Spleen (tissue), 11 donors: ENCODE measurements around the gene PIR. TPM values are rescaled to one million over a fixed set of nuclear protein-coding genes. Genes with fewer than 3 reads are reported as not detected.
A peak's percentile ranks its signal among the peaks of the same experiment; 100 is the strongest.

Experiments used
- DNase-seq: peaks from one replicate; pipeline ENCODE4 v3.0.0-alpha.2; 2020
- H3K27ac ChIP-seq, 8 donors: fragments of 200-600 bp; sonication (generic) in 7 of 8; 1 replicate in 4 of 8; 2 replicates in 4 of 8; pipeline versions ENCODE4 v1.5.0 to v1.8.0; 2016 to 2021; ENCODE audit warnings: inconsistent platforms in 4 of 8, mild to moderate bottlenecking in 4 of 8, moderate library complexity in 1 of 8
- H3K27me3 ChIP-seq, 7 donors: fragments of 200-600 bp; sonication (generic) in 6 of 7; replicated peaks in 1 of 7; 1 replicate in 4 of 7; 2 replicates in 3 of 7; pipeline versions ENCODE4 v1.5.0 to v1.8.0; 2016 to 2021; ENCODE audit warnings: inconsistent platforms in 3 of 7, mild to moderate bottlenecking in 1 of 7
- H3K36me3 ChIP-seq, 6 donors: fragments of 200-600 bp; sonication (generic) in 5 of 6; 1 replicate in 4 of 6; 2 replicates in 2 of 6; pipeline versions ENCODE4 v1.5.0 to v1.8.0; 2016 to 2021; ENCODE audit warnings: inconsistent platforms in 2 of 6
- H3K4me1 ChIP-seq, 6 donors: fragments of 200-600 bp; sonication (generic) in 5 of 6; 1 replicate in 3 of 6; 2 replicates in 3 of 6; pipeline versions ENCODE4 v1.5.0 to v1.8.0; 2016 to 2021; ENCODE audit warnings: inconsistent platforms in 3 of 6
- H3K4me3 ChIP-seq, 8 donors: fragments of 200-600 bp; sonication (generic) in 7 of 8; 1 replicate in 4 of 8; 2 replicates in 4 of 8; pipeline versions ENCODE4 v1.5.0 to v1.8.0; 2016 to 2021; ENCODE audit warnings: inconsistent platforms in 4 of 8, mild to moderate bottlenecking in 4 of 8, moderate library complexity in 2 of 8
- H3K9me3 ChIP-seq, 8 donors: fragments of 200-600 bp; sonication (generic) in 7 of 8; 1 replicate in 4 of 8; 2 replicates in 4 of 8; pipeline versions ENCODE4 v1.5.0 to v1.8.0; 2016 to 2021; ENCODE audit warnings: inconsistent platforms in 4 of 8
- POLR2A ChIP-seq, 3 donors: fragments of 450-650 bp; IDR thresholded peaks; one replicate each; pipeline ENCODE4 v1.5.1; 2017; ENCODE audit warnings: antibody characterized with exemption in 3 of 3, mild to moderate bottlenecking in 1 of 3
- POLR2AphosphoS5 ChIP-seq, 3 donors: sonication (generic); formaldehyde crosslinking; IDR thresholded peaks; one replicate each; pipeline ENCODE4 v1.5.1; 2017; ENCODE audit warnings: antibody characterized with exemption in 3 of 3
- WGBS, 5 donors: extraction: QIAGEN DNeasy Blood & Tissue Kit in 3 of 5; methylation state at CpG; one replicate each; pipeline versions ENCODE4 v1.1.5 to v1.1.7; 2013 to 2018; 5-methylcytosine and 5-hydroxymethylcytosine counted together
- intact Hi-C: fragments of 100-400 bp; cut with DNase I; formaldehyde crosslinking; loops from one replicate; pipeline ENCODE4 v1.15.0; 2023; ENCODE audit warnings: low total_unique reads
- polyA plus RNA-seq, 3 donors: library from polyadenylated mRNA; stranded (reverse); fragments of 200-250 nt; gene quantifications; one replicate each; pipeline ENCODE4 v1.2.1, GENCODE V29; 2013
- total RNA-seq, 7 donors: library from RNA; depleted of rRNA in 3 of 7; stranded (reverse); fragments of >200 nt in 3 of 7; fragmentation: NEBNext Ultra II Directional in 4 of 7; extraction: Animal tissue kit (Norgen Biotek cat#: 25700) in 4 of 7; gene quantifications; one replicate each; pipeline versions ENCODE4 v1.1.0 to v1.2.1, GENCODE V29; 2016 to 2021
- TF ChIP-seq, protein P1 (sequence below), 11 experiments: fragments of 200-600 bp in 7 of 11; fragments of 450-650 bp in 4 of 11; sonication (generic) in 4 of 11; IDR thresholded peaks in 8 of 11; conservative IDR thresholded peaks in 3 of 11; 1 replicate in 7 of 11; 2 replicates in 4 of 11; pipeline versions ENCODE4 v1.4.0 to v1.8.0; 2016 to 2021; ENCODE audit warnings: antibody characterized with exemption in 11 of 11, inconsistent platforms in 4 of 11, mild to moderate bottlenecking in 1 of 11
- donor health status: healthy with polysubstance abuse.
- donor health status: DM: no; HTN: no; CAD: no; lungs with moderate emphysema.
- donor health status: DM: no; HTN: no; CAD: no.
- donor health status: Bipolar disorder and iron deficiency.
- donor health status: healthy.
- donor health status: DM: no; HTN: no; CAD: no.
- donor health status: DM: yes; HTN: yes; CAD: no.

The PIR gene
- total and polyA plus RNA-seq, 10 donors: 12.4 to 30.8 (median 24.2) TPM

DNA sequence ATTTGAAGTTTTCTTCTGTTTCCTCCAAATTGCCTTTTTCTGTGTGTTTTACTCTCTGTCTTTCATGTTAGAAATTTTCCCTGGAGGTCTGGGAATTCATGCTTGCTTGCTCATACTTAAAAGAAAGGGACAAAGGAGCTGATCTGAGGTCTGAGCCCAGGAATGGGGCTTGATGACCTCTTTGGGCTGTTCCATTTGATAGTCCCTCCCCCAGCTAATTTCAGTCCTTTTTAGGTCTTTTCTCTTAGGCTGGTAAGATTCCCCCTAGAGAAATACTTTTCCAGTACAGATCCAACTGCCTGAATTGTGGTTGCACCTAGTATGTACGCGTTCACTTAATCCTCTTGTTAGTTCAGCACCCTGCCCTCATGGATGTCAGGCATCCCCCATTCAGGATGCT is 152.3 kb downstream of the PIR start:
- Histone ChIP-seq H3K27ac (no peak overlapping the region), H3K27me3 (peaks cover 0 to 25% (median 0%) of the 10 kb centered on the region in 7 donors), H3K9me3 (no peaks in the 10 kb centered on the region), H3K4me1 (peaks cover 0 to 6% (median 0%) of the 10 kb centered on the region in 6 donors), H3K36me3 (no peaks in the 10 kb centered on the region), H3K4me3 (no peak overlapping the region)
- TF ChIP-seq, protein P1, sequence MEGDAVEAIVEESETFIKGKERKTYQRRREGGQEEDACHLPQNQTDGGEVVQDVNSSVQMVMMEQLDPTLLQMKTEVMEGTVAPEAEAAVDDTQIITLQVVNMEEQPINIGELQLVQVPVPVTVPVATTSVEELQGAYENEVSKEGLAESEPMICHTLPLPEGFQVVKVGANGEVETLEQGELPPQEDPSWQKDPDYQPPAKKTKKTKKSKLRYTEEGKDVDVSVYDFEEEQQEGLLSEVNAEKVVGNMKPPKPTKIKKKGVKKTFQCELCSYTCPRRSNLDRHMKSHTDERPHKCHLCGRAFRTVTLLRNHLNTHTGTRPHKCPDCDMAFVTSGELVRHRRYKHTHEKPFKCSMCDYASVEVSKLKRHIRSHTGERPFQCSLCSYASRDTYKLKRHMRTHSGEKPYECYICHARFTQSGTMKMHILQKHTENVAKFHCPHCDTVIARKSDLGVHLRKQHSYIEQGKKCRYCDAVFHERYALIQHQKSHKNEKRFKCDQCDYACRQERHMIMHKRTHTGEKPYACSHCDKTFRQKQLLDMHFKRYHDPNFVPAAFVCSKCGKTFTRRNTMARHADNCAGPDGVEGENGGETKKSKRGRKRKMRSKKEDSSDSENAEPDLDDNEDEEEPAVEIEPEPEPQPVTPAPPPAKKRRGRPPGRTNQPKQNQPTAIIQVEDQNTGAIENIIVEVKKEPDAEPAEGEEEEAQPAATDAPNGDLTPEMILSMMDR (IDR thresholded peaks at IDR 0.05 in 8 of 11, conservative IDR thresholded peaks at IDR 0.05 in 3 of 11): no peak
- no peak for TF ChIP-seq POLR2A (IDR thresholded peaks at IDR 0.05)
- DNase-seq: no peak
- intact Hi-C loops: no loop called here
- 85 to 94% (median 93%) methylated on average over 2 of the region's 2 CpGs for WGBS, 5 donors

DNA sequence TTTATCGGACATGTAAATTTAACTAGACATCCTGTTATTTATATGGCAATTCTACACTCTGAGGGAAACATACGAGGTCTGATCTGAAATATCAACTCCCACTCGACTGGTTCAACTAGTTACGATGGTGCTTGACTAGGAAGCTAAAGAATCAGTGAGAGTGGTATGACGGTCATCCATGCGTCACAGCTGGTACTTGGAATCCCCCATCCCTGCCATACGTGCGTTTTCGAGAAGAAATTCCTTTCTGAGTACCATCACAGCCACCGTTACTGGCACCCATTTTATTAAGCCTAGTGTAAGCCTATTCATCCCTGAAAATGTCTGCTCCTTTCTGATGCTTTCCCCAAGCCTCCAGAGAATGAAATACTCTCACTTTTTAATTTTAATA is 157.1 kb downstream of the PIR start:
- H3K9me3 ChIP-seq: no peaks in the 10 kb centered on the region
- H3K4me1 ChIP-seq: peaks cover 0 to 29% (median 7%) of the 10 kb centered on the region in 6 donors
- H3K4me3 ChIP-seq: peak overlapping the region; percentile 14 to 78 (median 55)
- WGBS, 5 donors: 0 to 52% (median 0%) methylated on average over 5 to 10 of the region's 10 CpGs
- H3K27ac ChIP-seq: peak overlapping the region in 7 of 8 donors; percentile 32 to 91 (median 88)
- TF ChIP-seq, protein P1 (IDR thresholded peaks at IDR 0.05 in 8 of 11, conservative IDR thresholded peaks at IDR 0.05 in 3 of 11): no peak
- no peak for TF ChIP-seq POLR2AphosphoS5 (IDR thresholded peaks at IDR 0.05)
- TF ChIP-seq POLR2A (IDR thresholded peaks at IDR 0.05): no peak
- intact Hi-C loops: no loop called here
- H3K27me3 ChIP-seq: peaks cover 0 to 12% (median 0%) of the 10 kb centered on the region in 7 donors
- DNase-seq: no peak
- H3K36me3 ChIP-seq: peaks cover 0 to 9% (median 5%) of the 10 kb centered on the region in 6 donors

DNA sequence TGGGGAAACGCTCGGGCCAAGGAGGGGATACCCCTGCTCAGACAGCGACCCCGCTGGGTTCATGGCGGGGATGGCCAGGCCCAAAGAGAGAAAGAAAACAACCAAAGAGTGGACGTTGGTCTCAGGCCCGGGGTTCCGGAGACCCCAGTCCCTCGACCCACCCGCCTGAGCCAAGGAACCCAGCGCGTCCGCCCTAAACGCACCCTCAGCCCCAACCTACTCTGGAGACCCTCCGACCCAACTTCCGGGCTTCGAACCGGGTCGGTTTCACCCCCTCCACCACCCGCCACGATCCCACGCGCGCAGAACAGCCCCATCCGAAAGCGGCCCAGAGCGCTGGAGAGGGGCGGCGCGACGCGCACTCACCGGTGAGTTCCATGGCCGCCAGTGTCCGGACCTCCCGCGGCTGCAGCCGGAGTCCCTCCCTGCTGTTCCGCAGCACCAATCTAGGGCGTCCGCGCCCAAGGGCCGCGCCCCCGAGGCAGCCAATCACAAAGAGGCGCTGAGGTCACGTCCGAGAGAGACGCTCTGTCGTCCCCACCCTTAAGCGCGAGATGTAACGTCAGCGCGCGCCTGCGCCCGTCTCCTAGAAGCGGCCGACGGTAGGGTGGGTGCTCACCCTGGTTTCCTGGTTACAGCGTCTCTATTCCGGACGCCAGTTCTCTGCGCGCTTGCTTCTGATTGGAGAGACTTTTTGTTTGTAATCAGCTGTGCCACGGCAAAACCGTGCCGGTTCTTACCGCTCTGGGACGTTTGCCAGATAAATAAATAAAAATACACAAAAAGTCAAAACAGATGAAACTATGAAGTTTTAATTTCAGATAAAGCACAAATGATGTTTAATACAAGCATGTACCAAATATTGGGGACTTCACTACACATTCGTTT is 157.8 kb downstream of the PIR start, which contains the start of gene PIGA:
Gene PIGA, minus strand, starts transcription at position 389 of the 888 bp plus-strand sequence. CDS start 3,593 bp downstream, outside the sequence.
- peaks cover 0 to 29% (median 7%) of the 10 kb centered on the region in 6 donors for H3K4me1 ChIP-seq
- H3K9me3 ChIP-seq: no peaks in the 10 kb centered on the region
- peak; percentile 97 for DNase-seq
- 0 to 58% (median 1%) methylated on average over 19 to 72 of the region's 72 CpGs for WGBS, 5 donors
- H3K27me3 ChIP-seq: peaks cover 0 to 9% (median 0%) of the 10 kb centered on the region in 7 donors
- intact Hi-C loops: no loop called here
- peak within 1 kb of the TSS; percentile 71 to 91 (median 86) for H3K27ac ChIP-seq
- H3K4me3 ChIP-seq: peak within 1 kb of the TSS; percentile 48 to 78 (median 55)
- TF ChIP-seq, protein P1 (IDR thresholded peaks at IDR 0.05 in 8 of 11, conservative IDR thresholded peaks at IDR 0.05 in 3 of 11): peak in 3 of 11 experiments; percentile 6 to 23 (median 13)
- peak; percentile 95 to 98 (median 97) for TF ChIP-seq POLR2AphosphoS5 (IDR thresholded peaks at IDR 0.05)
- peak in 1 of 3 donors; percentile 85 for TF ChIP-seq POLR2A (IDR thresholded peaks at IDR 0.05)
- peaks cover 0 to 15% (median 11%) of the 10 kb centered on the region in 6 donors for H3K36me3 ChIP-seq

Other genes with a start within 250 kb of the PIR start
- gene ASB9, start 223.2 kb downstream of the PIR start, total RNA-seq: 10 to 100 TPM in 6 of 7 donors, 1 to 10 TPM in 1; 6.4 to 23.0 (median 19.5) TPM
- 10 to 100 TPM in 1 of 3 donors, 1 to 10 TPM in 2; 5.4 to 16.6 (median 7.0) TPM for gene ASB9, start 223.2 kb downstream of the PIR start, polyA plus RNA-seq
- not detected for gene ASB11, start 177.7 kb downstream of the PIR start, total RNA-seq
- not detected for gene ASB11, start 177.7 kb downstream of the PIR start, polyA plus RNA-seq
- 10 to 100 TPM; 10.8 to 17.2 (median 13.4) TPM for gene PIGA, start 157.8 kb downstream of the PIR start, total RNA-seq
- 1 to 10 TPM; 4.9 to 7.0 (median 5.6) TPM for gene PIGA, start 157.8 kb downstream of the PIR start, polyA plus RNA-seq
- 1 to 10 TPM in 5 of 7 donors, under 1 TPM in 2; 0.52 to 4.4 (median 1.1) TPM for gene VEGFD, start 108.9 kb downstream of the PIR start, total RNA-seq
- 1 to 10 TPM in 1 of 3 donors, under 1 TPM in 2; 0.71 to 1.6 (median 0.91) TPM for gene VEGFD, start 108.9 kb downstream of the PIR start, polyA plus RNA-seq
- 1 to 10 TPM; 2.1 to 7.4 (median 3.4) TPM for gene BMX, start 7.5 kb upstream of the PIR start, total RNA-seq
- gene BMX, start 7.5 kb upstream of the PIR start, polyA plus RNA-seq: 1 to 10 TPM in 1 of 3 donors, under 1 TPM in 2; 0.67 to 2.0 (median 0.79) TPM
- not detected for gene ACE2, start 107.6 kb upstream of the PIR start, total RNA-seq
- under 1 TPM in 2 of 3 donors, not detected in 1; 0.03 to 0.06 TPM for gene ACE2, start 107.6 kb upstream of the PIR start, polyA plus RNA-seq
- gene CLTRN, start 171.5 kb upstream of the PIR start, total RNA-seq: under 1 TPM in 2 of 7 donors, not detected in 5; 0.30 to 0.32 TPM
- gene CLTRN, start 171.5 kb upstream of the PIR start, polyA plus RNA-seq: under 1 TPM; 0.16 to 0.48 (median 0.18) TPM
- gene CA5B, start 244.9 kb upstream of the PIR start, total RNA-seq: 10 to 100 TPM; 15.1 to 24.1 (median 19.1) TPM
- 1 to 10 TPM; 1.4 to 1.9 (median 1.8) TPM for gene CA5B, start 244.9 kb upstream of the PIR start, polyA plus RNA-seq